HG02970 (cell line): ENCODE results near the gene CLIC1.

ENCODE experiments used
- ATAC-seq: cut with Tn5 transposase; IDR thresholded peaks from one replicate; pipeline ENCODE4 v1.9.1; 2021; ENCODE audit warnings: mild to moderate bottlenecking, moderate library complexity, moderate number of reproducible peaks; ENCODE audit not compliant: unreplicated experiment, low FRiP score

Gene CLIC1

GRCh38 chr6:31683591-31683990 is 52.7 kb downstream of the CLIC1 start:
- no peak for ATAC-seq

GRCh38 chr6:31681135-31681671 is 55.1 kb downstream of the CLIC1 start:
- ATAC-seq: no peak
